CD14-positive monocyte (primary cell): Measurements from ENCODE around the gene SNAPC2. TPM values are rescaled to one million over a fixed set of nuclear protein-coding genes. Genes with fewer than 3 reads are reported as not detected.
A peak's percentile ranks its signal among the peaks of the same experiment; 100 is the strongest.

ENCODE experiments used
- DNase-seq, 3 donors: peaks; one replicate each; pipeline ENCODE4 v3.0.0-alpha.2; 2011 to 2022
- H2AFZ ChIP-seq: 2 replicates; pipeline ENCODE4 v1.6.0; 2012; ENCODE audit warnings: mild to moderate bottlenecking, low read depth, low read length, inconsistent platforms; ENCODE audit not compliant: insufficient read depth, poor library complexity, severe bottlenecking
- H3K27ac ChIP-seq, 2 donors: 1 replicate in 1 of 2; 2 replicates in 1 of 2; pipeline ENCODE4 v1.5.1; 2012 to 2013; ENCODE audit warnings: low read length in 2 of 2, control low read depth in 1 of 2, inconsistent platforms in 1 of 2, low read depth in 1 of 2, mild to moderate bottlenecking in 1 of 2
- H3K27me3 ChIP-seq, 2 donors: one replicate each; pipeline versions ENCODE4 v1.6.0 to v1.6.1; 2011 to 2013; ENCODE audit warnings: low read length in 2 of 2; ENCODE audit not compliant: control insufficient read depth in 2 of 2, insufficient read depth in 2 of 2
- H3K36me3 ChIP-seq, 2 donors: replicated peaks in 1 of 2; 1 replicate in 1 of 2; 2 replicates in 1 of 2; pipeline versions ENCODE4 v1.5.1 to v1.6.1; 2012 to 2013; ENCODE audit warnings: low read length in 2 of 2, control low read depth in 1 of 2, inconsistent platforms in 1 of 2, mild to moderate bottlenecking in 1 of 2; ENCODE audit not compliant: insufficient read depth in 2 of 2, control insufficient read depth in 1 of 2
- H3K4me1 ChIP-seq, 2 donors: 1 replicate in 1 of 2; 2 replicates in 1 of 2; pipeline versions ENCODE4 v1.5.1 to v1.6.1; 2012 to 2013; ENCODE audit warnings: low read length in 2 of 2, control low read depth in 1 of 2, inconsistent platforms in 1 of 2, mild to moderate bottlenecking in 1 of 2, moderate library complexity in 1 of 2; ENCODE audit not compliant: insufficient read depth in 2 of 2, control insufficient read depth in 1 of 2
- H3K4me2 ChIP-seq: replicated peaks from 2 replicates; pipeline ENCODE3; 2012; ENCODE audit warnings: low read length, moderate library complexity, mild to moderate bottlenecking; ENCODE audit not compliant: poor library complexity, severe bottlenecking; ENCODE audit errors: extremely low read depth
- H3K4me3 ChIP-seq, 3 experiments: fragments of 200-600 bp in 1 of 3; sonication (generic) in 1 of 3; replicated peaks in 1 of 3; 1 replicate in 2 of 3; 2 replicates in 1 of 3; pipeline ENCODE4 v1.5.1; 2011 to 2013; ENCODE audit warnings: low read length in 3 of 3, mild to moderate bottlenecking in 3 of 3, control low read depth in 2 of 3, low read depth in 2 of 3, inconsistent platforms in 1 of 3, moderate library complexity in 1 of 3
- H3K79me2 ChIP-seq: 2 replicates; pipeline ENCODE4 v1.6.0; 2012; ENCODE audit warnings: mild to moderate bottlenecking, control low read depth, inconsistent platforms, low read length, moderate library complexity; ENCODE audit not compliant: insufficient read depth
- H3K9ac ChIP-seq: 2 replicates; pipeline ENCODE4 v1.6.0; 2017; ENCODE audit warnings: low read length, mild to moderate bottlenecking; ENCODE audit not compliant: insufficient read depth, poor library complexity, severe bottlenecking
- H3K9me3 ChIP-seq, 2 donors: replicated peaks in 1 of 2; 1 replicate in 1 of 2; 2 replicates in 1 of 2; pipeline versions ENCODE4 v1.5.1 to v1.6.1; 2012 to 2013; ENCODE audit warnings: low read length in 2 of 2, control low read depth in 1 of 2; ENCODE audit not compliant: control insufficient read depth in 1 of 2, insufficient read depth in 1 of 2
- H4K20me1 ChIP-seq: 2 replicates; pipeline ENCODE4 v1.6.0; 2012; ENCODE audit warnings: mild to moderate bottlenecking, low read length, control low read depth, moderate library complexity; ENCODE audit not compliant: insufficient read depth
- H3K27ac Mint-ChIP-seq, 7 donors: one replicate each; pipeline ENCODE4 v1.8.0; 2020; ENCODE audit warnings: mild to moderate bottlenecking in 7 of 7, mixed read lengths in 7 of 7, moderate library complexity in 6 of 7, inconsistent platforms in 2 of 7
- H3K27me3 Mint-ChIP-seq, 3 donors: one replicate each; pipeline ENCODE4 v1.8.0; 2021 to 2022; ENCODE audit warnings: low read depth in 3 of 3, mild to moderate bottlenecking in 3 of 3, mixed read lengths in 3 of 3, moderate library complexity in 3 of 3, inconsistent platforms in 1 of 3
- H3K36me3 Mint-ChIP-seq, 2 donors: one replicate each; pipeline ENCODE4 v1.8.0; 2020; ENCODE audit warnings: mixed read lengths in 2 of 2, inconsistent platforms in 1 of 2, mild to moderate bottlenecking in 1 of 2
- H3K4me1 Mint-ChIP-seq: one replicate; pipeline ENCODE4 v1.8.0; 2020; ENCODE audit warnings: mild to moderate bottlenecking, mixed read lengths
- H3K4me3 Mint-ChIP-seq, 2 donors: one replicate each; pipeline ENCODE4 v1.8.0; 2020; ENCODE audit warnings: mild to moderate bottlenecking in 2 of 2, mixed read lengths in 2 of 2, moderate library complexity in 1 of 2
- H3K9me3 Mint-ChIP-seq, 7 donors: one replicate each; pipeline ENCODE4 v1.8.0; 2020 to 2022; ENCODE audit warnings: mixed read lengths in 7 of 7, mild to moderate bottlenecking in 6 of 7, moderate library complexity in 6 of 7, inconsistent platforms in 2 of 7
- CTCF ChIP-seq: fragments of 200-600 bp; IDR thresholded peaks from one replicate; pipeline ENCODE4 v1.8.0; 2022; ENCODE audit warnings: antibody characterized with exemption, mild to moderate bottlenecking
- WGBS: methylation state at CpG from one replicate; pipeline ENCODE4 v1.1.5; 2013; ENCODE audit warnings: missing lambda C conversion rate; ENCODE audit not compliant: insufficient coverage; 5-methylcytosine and 5-hydroxymethylcytosine counted together
- intact Hi-C, 2 donors: fragments of 100-400 bp; cut with micrococcal nuclease; formaldehyde crosslinking; loops; one replicate each; pipeline versions ENCODE4 v1.15.0 to v1.15.1; 2023
- polyA plus RNA-seq, 3 donors: library from polyadenylated mRNA; depleted of rRNA in 1 of 3; unstranded in 2 of 3; stranded (reverse) in 1 of 3; fragments of 300-500 nt in 2 of 3; fragments of >200 nt in 1 of 3; fragmentation: Illumina TruSeq in 2 of 3; gene quantifications; 1 replicate in 2 of 3; 2 replicates in 1 of 3; pipeline ENCODE4 v1.2.3, GENCODE V29; 2012 to 2021

SNAPC2 gene
- polyA plus RNA-seq, 3 donors, result 15.7 to 27.5 (median 18.3) TPM

GRCh38 chr19:7870571-7871436, 49.3 kb upstream of the SNAPC2 start:
- H3K4me1 ChIP-seq, result peaks cover 37 to 49% of the 10 kb centered on the region in 2 donors
- peak overlapping the region; percentile 75 for H3K4me2 ChIP-seq
- Mint-ChIP-seq H3K27me3 (peaks cover 66 to 81% (median 73%) of the 10 kb centered on the region in 3 donors), H3K4me3 (peak overlapping the region in 1 of 2 donors; percentile 88), H3K36me3 (peaks cover 0 to 8% of the 10 kb centered on the region in 2 donors), H3K4me1 (peaks cover 28% of the 10 kb centered on the region), H3K9me3 (peaks cover 3 to 45% (median 11%) of the 10 kb centered on the region in 7 donors), H3K27ac (peak overlapping the region in 3 of 7 donors; percentile 5 to 53 (median 26))
- no peak overlapping the region for H2AFZ ChIP-seq
- H3K27me3 ChIP-seq, result peaks cover 33 to 67% of the 10 kb centered on the region in 2 donors
- intact Hi-C loops, result loop anchor here in 1 of 2 donors (5.0 kb wide), 1 partner anchor 51 kb away; the partner anchor contains the start of gene SNAPC2
- H3K79me2 ChIP-seq, result no peaks in the 10 kb centered on the region
- no peak overlapping the region for H3K27ac ChIP-seq
- no peaks in the 10 kb centered on the region for H4K20me1 ChIP-seq
- TF ChIP-seq CTCF, result no peak
- 28% methylated on average over 10 of the region's 11 CpGs for WGBS
- H3K9me3 ChIP-seq, result peaks cover 3 to 19% of the 10 kb centered on the region in 2 donors
- H3K36me3 ChIP-seq, result no peaks in the 10 kb centered on the region
- H3K9ac ChIP-seq, result no peak overlapping the region
- DNase-seq, result peak in 1 of 3 donors; percentile 24
- peak overlapping the region in 1 of 3 experiments; percentile 68 for H3K4me3 ChIP-seq

DNA sequence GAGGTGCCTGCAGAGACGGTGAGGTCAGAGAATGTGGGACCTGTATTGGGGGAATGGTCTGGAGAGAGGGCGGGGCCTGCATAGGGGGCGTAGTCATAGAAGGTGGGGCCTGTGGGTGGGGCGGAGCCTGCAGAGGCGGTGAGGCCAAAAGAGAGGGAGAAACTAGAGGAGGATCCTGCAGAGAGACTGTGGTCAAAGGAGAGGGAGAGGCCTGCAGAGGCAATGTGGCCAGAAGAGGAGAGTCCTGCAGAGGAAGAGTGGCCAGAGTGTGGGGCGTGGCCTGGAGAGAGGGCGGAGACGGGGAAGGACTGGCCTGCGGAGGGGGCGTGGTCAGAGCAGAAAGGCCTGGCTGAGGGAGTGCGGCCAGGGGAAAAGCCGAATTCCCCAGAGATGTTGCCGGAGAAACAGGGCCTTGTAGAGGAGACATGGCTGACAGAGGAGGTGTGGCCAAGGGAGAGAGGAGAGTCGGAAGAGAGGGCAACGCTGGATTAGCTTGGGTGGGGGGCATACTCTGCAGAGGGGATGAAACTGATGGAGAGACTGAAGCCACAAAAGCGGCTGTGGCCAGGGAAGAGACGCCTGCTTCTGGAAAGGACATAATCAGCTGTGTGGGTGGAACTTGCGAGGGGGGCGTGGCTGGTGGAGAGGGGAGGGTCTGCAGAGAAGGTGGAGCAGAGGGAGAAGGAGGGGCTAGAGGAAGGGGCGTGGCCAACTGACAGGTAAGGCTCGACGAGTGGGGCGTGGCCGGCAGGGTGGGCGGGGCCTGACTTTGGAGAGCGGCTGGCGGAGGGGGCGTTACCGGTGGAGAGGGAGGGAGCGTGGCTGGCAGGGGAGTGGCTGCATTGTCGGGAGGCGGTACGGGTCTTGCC, 48.5 kb upstream of the SNAPC2 start:
- H3K4me1 Mint-ChIP-seq, result peaks cover 28% of the 10 kb centered on the region
- Histone ChIP-seq H3K79me2 (no peaks in the 10 kb centered on the region), H4K20me1 (no peaks in the 10 kb centered on the region), H3K4me1 (peaks cover 37 to 49% of the 10 kb centered on the region in 2 donors), H3K9me3 (peaks cover 3 to 19% of the 10 kb centered on the region in 2 donors), H3K4me2 (peak overlapping the region; percentile 75), H3K4me3 (peak overlapping the region in 1 of 3 experiments; percentile 68), H3K9ac (no peak overlapping the region), H3K27ac (no peak overlapping the region), H2AFZ (peak overlapping the region; percentile 62), H3K36me3 (no peaks in the 10 kb centered on the region), H3K27me3 (peaks cover 31 to 66% of the 10 kb centered on the region in 2 donors)
- intact Hi-C loops, result loop anchor here in 1 of 2 donors (5.0 kb wide), 1 partner anchor 51 kb away; the partner anchor contains the start of gene SNAPC2
- no peak for TF ChIP-seq CTCF
- H3K9me3 Mint-ChIP-seq, result peaks cover 3 to 44% (median 13%) of the 10 kb centered on the region in 7 donors
- peaks cover 0 to 8% of the 10 kb centered on the region in 2 donors for H3K36me3 Mint-ChIP-seq
- WGBS, result 5% methylated on average over 32 of the region's 33 CpGs
- peak; percentile 49 to 69 (median 50) for DNase-seq
- H3K27me3 Mint-ChIP-seq, result peaks cover 66 to 81% (median 73%) of the 10 kb centered on the region in 3 donors
- peak overlapping the region; percentile 69 to 88 for H3K4me3 Mint-ChIP-seq
- H3K27ac Mint-ChIP-seq, result peak overlapping the region in 6 of 7 donors; percentile 26 to 85 (median 68)
